ENCODE results near the gene MLANA.

Gene MLANA

DNA sequence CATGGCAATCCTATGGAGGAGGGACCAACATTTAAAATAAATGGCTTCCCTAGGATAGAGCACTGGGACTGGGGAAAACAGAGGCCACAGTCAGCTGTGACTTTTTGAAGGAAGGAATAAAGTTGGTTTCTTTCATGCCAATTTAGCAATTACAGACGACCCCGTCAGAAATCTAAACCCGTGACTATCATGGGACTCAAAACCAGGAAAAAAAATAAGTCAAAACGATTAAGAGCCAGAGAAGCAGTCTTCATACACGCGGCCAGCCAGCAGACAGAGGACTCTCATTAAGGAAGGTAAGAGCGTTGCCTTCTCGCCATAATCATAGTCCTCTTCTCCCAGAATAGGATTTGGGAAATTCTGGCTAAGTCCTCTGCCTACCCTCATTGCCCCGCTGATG is at the start of gene MLANA:
MLANA (plus strand) TSS at position 249 of the 400 bp plus-strand sequence. CDS start 1,586 bp downstream, outside the sequence.
- no peak for DNase-seq (ENCODE audit: low spot score)

DNA sequence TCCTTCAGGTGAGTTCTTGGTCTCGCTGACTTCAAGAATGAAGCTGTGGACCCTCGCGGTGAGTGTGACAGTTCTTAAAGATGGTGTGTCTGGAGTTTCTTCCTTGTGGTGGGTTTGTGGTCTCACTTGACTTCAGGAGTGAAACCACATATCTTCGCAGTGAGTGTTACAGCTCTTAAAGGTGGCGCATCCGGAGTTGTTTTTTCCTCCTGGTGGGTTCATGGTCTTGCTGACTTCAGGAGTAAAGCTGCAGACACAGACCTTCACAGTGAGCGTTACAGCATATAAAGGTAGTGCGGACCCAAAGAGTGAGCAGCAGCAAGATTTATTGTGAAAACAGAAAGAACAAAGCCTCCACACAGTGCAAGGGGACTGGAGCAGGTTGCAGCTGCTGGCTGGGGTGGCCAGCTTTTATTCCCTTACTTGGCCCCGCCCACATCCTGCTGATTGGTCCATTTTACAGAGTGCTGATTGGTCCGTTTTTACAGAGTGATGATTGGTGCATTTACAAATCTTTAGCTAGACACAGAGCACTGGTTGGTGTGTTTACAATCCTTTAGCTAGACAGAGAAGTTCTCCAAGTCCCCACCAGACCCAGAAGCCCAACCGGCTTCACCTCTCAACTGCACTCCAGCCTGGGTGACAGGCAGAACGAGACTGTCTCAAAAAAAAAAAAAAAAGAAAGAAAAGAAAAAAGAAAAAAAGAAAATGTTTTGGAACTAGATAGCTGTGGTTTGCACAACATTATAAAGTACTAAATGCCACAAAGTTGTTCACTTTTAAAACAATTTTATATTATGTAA is 48.7 kb upstream of the MLANA start:
- DNase-seq (ENCODE audit: low spot score): peak; percentile 40

DNA sequence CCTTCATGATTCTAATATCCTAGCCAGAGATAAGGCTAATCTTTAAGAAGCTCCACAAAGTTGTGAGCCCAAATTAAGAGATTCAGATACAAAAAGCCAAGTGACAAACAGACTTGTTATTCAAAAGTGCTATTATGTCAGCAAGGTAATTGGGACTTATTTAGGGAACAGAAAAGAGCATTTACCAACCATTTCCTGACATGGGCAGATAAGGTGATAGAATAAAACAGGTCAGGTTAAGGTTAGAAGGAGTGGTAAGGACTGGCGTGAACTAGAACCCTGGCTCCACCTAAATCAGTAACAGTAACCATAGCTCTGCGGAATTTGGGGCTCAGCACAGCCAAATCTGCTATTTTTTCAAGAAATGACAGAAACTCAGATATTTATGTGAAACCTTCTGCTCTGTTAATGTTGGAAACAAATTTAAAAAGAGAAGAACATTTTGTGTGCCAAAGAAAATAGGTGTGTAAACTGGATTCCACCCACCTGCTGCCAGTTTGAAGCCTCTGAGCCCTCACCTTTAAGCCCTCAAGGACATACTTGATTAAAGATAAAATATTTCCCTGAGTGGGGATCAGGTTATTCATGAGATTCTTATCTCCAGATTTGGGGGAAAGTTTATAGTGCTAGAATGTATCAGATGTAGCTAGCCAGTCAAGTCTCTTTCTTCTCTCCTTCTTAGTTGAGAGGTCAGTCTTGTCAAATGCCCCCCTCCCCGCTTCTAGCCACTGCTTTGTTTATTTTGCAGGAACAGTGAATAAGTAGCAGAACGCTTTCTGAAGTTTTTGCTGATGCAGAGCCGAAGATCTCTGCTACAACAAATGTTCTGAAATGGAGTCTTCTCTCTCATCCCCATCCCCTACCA is 47.5 kb upstream of the MLANA start:
- DNase-seq (ENCODE audit: low spot score): no peak

DNA sequence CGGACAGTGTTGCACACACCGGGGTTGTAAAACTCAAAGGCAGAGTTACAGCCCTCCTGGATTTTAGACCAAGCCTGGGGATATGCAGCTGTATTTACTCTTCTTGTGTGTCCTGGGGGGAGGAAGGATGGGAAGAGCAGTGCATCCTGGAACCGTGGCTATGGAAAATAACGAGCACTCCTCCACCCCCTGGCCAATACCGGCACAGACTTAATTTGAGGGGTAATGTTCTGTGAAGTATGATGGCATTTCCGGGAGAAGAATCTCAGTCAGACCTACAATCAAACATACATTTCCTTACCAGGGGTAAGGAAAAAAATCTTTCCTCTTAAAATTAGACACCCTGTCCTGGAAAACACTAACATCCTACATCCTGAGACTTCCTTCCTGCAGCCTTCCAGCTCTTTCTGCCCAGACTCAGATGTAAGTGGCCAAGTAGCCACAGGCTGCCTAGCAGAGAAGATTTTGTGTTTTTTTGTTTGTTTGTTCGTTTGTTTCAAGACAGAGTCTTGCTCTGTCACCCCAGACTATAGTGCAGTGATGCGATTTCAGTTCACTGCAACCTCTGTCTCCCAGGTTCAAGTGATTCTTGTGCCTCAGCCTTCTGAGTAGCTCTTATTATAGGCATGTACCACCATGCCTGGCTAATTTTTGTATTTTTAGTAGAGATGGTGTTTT is 46.8 kb upstream of the MLANA start:
- no peak for DNase-seq (ENCODE audit: low spot score)

GRCh38 chr9:5845157-5845531 is 45.5 kb upstream of the MLANA start:
- no peak for DNase-seq (ENCODE audit: low spot score)

DNA sequence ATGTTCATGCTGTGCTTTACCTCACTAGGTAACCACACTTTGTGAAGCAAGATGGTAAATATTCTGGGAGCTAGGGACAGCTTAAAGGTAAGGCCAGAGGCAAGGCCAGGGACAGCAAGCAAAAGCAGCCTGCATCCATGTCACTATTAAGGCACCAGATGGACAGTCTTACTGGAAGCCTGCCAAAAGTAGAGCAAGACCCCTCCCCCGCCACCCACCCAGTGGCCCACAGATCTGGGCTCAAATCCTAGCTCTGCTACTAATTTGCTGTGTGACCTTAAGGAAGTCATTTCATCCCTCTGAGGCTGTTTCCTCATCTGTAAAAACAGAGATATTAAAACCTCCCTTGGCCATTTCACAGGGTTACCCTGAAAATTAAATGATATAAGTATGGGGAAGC is 44.6 kb upstream of the MLANA start:
- DNase-seq (ENCODE audit: low spot score): no peak

GRCh38 chr9:5846501-5846921 is 44.2 kb upstream of the MLANA start:
- no peak for DNase-seq (ENCODE audit: low spot score)

GRCh38 chr9:5848372-5848882 is 42.3 kb upstream of the MLANA start:
- DNase-seq (ENCODE audit: low spot score): no peak

GRCh38 chr9:5850724-5851122 is 40.0 kb upstream of the MLANA start:
- no peak for DNase-seq (ENCODE audit: low spot score)

- no peak for DNase-seq (ENCODE audit: low spot score)
Observed at GRCh38 chr9:5851445-5851844, 39.2 kb upstream of the MLANA start.

DNA sequence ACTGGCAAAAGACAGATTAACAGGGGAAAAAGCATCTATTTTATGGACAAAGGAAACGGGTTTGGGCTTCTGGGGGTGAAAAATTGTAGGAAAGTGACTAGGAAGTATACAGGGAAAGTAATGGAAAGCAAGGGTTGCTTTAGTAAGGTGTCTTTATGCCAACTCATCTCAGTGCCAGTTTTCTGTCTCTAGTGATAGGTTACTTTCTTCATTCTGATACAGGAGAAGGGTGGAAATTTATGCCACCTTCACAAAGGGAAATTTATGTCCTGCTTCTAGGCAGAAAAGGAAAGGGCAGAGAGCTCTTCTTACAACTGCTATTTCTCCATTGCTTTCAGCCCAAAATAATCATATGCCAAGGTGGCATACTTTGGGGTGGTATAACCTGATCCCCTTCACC is 37.7 kb upstream of the MLANA start:
- no peak for DNase-seq (ENCODE audit: low spot score)

DNA sequence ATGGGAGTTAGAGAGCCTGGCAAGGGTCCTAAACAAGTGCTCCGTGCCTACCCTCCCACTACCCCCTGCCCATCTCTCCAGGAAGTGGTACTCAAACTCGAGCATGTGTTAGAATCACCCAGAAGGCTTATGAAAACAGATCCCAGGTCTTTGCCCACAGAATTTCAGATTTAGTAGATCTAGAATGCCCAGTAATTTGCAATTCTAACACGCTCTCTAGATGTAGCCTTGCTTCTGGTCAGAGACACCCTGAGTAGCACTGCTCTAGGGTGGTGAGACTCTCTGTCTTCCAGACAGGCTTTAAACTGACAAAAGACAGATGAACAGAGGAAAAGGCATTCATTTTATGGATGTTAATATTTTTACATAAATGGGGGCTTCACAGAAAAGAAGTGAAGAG is 37.1 kb upstream of the MLANA start:
- DNase-seq (ENCODE audit: low spot score): no peak

DNA sequence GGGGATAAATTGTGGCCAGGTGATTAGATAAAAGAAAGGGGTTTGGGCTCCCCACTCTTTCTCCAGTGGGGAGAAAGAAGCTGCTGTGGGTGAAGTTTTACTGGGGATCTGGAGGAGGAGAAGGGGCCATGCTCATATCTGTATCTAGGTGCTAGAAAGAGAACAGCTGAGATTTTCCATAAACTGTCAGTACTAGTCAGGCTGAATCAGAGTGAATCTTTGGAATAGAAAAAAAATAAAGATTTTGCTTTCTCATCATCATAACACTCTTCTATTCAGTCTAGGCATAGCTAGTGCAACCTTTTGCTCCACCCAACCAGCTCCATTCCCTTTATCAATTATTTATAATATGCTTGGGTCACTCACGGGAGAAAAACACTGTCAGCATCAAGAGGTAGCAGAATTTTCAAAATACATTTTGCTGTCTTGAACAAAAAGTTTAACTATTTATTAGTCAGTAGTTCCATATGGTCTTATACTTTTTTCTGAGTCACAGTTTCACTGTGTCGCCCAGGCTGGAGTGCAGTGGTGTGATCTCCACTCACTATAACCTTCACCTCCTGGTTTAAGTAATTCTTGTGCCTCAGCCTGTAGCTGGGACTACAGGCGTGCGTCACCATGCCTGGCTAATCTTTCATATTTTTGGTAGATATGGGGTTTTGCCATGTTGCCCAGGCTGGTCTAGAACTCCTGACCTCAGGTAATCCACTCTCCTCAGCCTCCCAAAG is 36.5 kb upstream of the MLANA start:
- DNase-seq (ENCODE audit: low spot score): no peak

- DNase-seq (ENCODE audit: low spot score): no peak
Observed at GRCh38 chr9:5857928-5858327, 32.8 kb upstream of the MLANA start.

DNA sequence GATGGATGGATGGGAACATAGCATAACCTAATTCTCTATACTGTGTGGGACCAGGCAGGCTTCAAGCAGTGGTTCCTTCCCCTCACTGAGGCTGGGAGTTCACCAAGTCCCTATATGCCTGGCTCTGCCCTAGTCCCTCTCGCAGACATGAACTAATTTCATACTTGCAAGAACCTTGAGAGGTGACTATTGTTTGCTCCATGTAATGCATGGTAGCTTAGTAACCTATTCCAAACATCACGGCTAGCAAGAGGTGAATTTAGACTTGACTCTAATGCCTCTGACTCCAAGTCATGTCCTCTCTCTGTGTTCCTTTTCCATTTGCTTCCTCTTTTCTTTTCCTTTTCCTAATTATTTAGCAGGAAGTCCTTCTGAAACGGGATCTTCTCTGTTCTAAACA is 31.9 kb upstream of the MLANA start:
- DNase-seq (ENCODE audit: low spot score): no peak

DNA sequence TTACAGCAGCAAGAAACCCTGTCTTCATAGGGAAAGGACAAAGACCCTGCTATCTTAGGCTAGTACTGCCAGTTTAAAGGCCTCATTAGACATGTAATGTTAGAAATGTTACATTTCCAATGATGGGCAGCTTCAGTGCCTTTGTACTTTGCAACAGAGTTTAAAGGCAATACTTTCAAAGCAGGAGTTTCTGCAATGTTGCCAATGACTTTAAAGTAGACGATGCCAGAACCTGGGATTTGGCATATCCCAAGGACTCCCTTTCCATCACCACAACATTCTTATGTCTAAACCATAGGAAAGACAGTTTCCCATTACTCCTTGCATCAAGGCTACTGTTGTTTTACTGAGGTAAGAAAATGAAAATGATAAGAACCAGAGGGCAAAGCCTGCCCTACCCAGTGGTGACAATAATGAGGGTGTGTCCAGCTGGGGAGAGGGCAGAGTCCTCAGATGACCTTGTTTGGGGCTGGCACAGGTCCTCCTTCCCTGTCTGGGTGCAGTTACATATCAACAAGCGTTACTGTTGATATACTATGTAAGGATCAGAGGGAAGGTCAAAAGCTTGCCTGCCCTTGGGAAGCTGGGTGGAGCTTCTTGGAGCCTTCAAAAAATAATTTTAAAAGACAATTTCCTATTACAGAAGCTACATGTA is 27.5 kb upstream of the MLANA start:
- DNase-seq (ENCODE audit: low spot score): no peak

DNA sequence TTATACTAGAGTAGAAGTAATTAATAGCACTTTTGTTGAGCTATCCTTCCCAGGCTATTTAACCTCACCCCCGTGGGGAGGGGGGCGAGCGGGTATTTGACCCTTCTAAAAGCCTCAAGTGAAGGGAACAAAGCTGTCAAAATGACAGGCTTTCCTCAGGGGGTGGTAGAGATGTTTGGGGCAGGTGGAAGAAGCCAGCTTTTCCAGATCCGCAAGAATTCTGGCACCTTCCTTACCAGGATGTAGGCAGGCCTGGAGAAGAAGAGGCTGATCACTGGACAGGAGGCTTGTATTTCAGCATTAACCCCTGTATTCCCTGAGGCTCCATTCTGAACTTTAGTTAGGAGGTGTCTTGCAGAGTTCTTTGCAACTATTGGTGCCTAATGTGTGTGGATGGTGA is 26.2 kb upstream of the MLANA start:
- no peak for DNase-seq (ENCODE audit: low spot score)

GRCh38 chr9:5866272-5866671 is 24.4 kb upstream of the MLANA start:
- DNase-seq (ENCODE audit: low spot score): no peak

- no peak for DNase-seq (ENCODE audit: low spot score)
Observed at GRCh38 chr9:5866685-5867084, 24.0 kb upstream of the MLANA start.

GRCh38 chr9:5868235-5868634 is 22.5 kb upstream of the MLANA start:
- no peak for DNase-seq (ENCODE audit: low spot score)

DNA sequence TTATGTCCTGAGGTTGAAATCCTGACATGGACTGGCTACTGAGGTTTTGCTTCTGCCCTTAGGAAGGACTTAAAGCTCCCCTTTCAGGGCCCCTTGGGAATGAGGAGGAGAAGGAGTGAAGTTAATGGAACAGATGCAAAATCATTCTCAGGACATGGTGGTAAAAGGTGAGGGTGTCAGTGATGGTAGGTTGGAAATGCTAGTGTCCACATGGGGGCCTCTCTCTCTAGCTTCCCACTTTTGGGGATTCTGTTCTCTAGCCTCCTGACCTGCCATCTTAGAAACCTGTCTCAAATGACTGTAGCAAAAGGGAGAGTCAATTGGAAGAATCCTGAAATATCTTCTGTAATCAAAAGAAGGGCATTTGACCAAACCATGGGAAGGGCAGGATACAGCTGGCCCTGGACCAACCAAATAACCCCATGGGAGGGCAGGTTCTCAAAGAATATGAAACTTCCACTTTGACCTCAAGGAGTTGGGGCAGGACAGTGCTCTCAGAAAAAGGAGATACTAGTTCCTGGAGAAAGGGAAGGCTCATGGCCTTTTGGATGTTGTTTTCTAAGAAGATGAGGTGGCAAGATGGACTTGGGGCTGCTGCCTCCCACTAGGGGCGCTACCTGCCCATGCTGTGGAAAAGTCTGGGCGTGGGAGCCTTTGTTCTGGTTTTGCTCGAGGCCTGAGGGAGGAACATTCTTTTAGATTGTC is 21.2 kb upstream of the MLANA start:
- DNase-seq (ENCODE audit: low spot score): peak; percentile 48

All from NAMALWA (cell line).